Breast epithelium (tissue), 3 donors: ENCODE data around the gene NCK1.

Source experiments
- CTCF ChIP-seq, 3 donors: fragments of 450-650 bp; IDR thresholded peaks; one replicate each; pipeline ENCODE4 v1.5.1; 2016 to 2017; ENCODE audit warnings: antibody characterized with exemption in 3 of 3, mild to moderate bottlenecking in 3 of 3, moderate library complexity in 3 of 3
- POLR2A ChIP-seq: fragments of 450-650 bp; IDR thresholded peaks from one replicate; pipeline ENCODE4 v1.6.1; 2016; ENCODE audit warnings: antibody characterized with exemption, mild to moderate bottlenecking, moderate library complexity
- POLR2AphosphoS5 ChIP-seq, 3 donors: sonication (generic); formaldehyde crosslinking; IDR thresholded peaks; one replicate each; pipeline ENCODE4 v1.6.1; 2017; ENCODE audit warnings: antibody characterized with exemption in 3 of 3

GRCh38 chr3:136982520-136983138 lies 120.6 kb downstream of the NCK1 start:
- TF ChIP-seq CTCF (IDR thresholded peaks at IDR 0.05): no peak
- no peak for TF ChIP-seq POLR2A
- TF ChIP-seq POLR2AphosphoS5 (IDR thresholded peaks at IDR 0.05): no peak
